HG03045 (cell line): ENCODE data around the gene SLC19A1.
"Not testable (repeated sequence)": the region's sequence is repeated elsewhere in the genome, so short reads cannot be mapped to it uniquely, and the experiment has no call there.

Experiments
- ATAC-seq: cut with Tn5 transposase; IDR thresholded peaks from one replicate; pipeline ENCODE4 v1.9.1; 2021; ENCODE audit warnings: mild to moderate bottlenecking, moderate library complexity; ENCODE audit not compliant: unreplicated experiment

The SLC19A1 gene

DNA sequence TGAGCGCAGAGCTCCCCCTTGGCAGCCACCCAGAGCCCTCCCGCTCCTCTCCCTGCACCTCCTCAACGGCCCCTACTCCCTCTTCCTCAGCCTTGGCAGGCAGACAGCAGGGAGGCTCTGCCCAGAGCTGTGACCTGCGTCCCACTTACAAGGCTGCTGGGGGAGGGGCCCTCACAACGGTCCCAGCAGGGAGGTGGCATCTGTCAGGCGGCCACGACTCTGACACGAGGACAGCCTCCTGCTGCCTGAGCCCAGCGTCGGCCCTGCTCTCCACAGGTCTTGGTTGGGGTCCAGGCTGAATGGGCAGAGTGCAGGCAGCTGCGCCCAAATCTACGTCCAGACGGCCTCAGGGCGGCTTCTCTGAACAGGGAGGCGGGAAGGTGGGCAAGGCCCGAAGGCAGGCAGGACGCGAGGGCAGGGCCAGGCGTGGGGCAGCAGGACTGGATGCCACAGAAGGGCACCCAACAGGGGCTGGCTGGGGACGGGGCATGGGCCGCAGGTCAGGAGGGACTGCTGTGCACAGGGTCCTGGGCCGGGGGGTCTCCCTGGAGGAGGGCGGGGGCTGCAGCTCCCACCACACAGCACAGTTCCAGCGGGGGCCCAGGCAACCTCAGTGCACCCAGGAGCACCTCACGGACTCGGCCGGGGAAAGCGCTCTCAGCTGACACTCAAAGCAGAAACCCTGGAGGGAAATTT, 7.5 kb downstream of the SLC19A1 start:
- no peak for ATAC-seq

DNA sequence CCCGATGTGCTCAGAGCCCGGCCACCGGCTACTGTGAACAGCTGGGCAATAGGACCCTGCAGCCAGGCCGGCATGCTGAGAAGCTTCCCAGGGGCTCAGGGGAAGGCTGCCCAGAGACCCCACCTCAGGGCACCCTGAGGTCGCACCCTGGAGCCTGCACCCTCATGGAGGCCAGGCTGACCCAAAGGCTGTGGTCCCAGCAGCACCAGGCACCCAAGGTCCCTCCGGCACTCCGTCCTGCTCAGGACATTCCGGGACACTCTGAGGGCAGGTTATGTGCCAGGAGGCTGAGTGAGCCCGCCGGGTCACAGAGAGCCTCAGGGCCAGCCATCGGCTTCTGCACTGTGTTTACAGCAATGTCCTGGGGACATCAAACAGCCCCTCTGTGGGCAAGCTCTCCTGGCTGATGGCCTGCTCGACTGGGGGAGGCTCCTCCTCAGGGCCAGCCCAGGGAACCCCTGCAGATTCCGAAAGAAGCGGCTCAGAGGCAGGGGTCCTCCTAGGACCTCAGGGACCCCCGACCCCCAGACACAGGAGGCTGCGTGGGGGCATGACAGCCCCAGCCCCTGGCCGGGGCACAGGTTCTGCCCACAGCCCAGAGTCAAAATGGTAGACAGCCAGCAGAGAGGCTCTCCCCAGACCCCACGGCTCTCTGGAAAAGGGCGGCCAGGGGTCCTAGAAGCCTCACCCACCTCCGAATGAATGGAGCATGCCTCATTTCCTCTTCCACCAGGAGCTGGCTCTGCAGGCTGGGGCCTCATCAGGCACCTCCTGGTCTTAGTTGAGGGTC, 8.2 kb downstream of the SLC19A1 start:
- no peak for ATAC-seq

- no peak for ATAC-seq
Measured at GRCh38 chr21:45533361-45533845, 8.8 kb downstream of the SLC19A1 start.

GRCh38 chr21:45532826-45533360, 9.3 kb downstream of the SLC19A1 start:
- no peak for ATAC-seq

GRCh38 chr21:45531393-45532215, 10.6 kb downstream of the SLC19A1 start:
- ATAC-seq: no peak

DNA sequence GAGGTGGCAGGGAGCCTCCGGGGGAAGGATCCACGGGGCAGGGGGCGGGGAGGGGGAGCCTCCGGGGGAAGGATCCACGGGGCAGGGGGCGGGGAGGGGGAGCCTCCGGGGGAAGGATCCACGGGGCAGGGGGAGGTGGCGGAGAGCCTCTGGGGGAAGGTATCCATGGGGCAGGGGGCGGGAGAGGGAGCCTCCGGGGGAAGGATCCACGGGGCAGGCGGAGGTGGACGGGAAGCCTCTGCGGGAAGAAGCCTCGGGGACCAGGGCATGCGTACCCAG, 11.2 kb downstream of the SLC19A1 start:
- not testable (repeated sequence) for ATAC-seq

DNA sequence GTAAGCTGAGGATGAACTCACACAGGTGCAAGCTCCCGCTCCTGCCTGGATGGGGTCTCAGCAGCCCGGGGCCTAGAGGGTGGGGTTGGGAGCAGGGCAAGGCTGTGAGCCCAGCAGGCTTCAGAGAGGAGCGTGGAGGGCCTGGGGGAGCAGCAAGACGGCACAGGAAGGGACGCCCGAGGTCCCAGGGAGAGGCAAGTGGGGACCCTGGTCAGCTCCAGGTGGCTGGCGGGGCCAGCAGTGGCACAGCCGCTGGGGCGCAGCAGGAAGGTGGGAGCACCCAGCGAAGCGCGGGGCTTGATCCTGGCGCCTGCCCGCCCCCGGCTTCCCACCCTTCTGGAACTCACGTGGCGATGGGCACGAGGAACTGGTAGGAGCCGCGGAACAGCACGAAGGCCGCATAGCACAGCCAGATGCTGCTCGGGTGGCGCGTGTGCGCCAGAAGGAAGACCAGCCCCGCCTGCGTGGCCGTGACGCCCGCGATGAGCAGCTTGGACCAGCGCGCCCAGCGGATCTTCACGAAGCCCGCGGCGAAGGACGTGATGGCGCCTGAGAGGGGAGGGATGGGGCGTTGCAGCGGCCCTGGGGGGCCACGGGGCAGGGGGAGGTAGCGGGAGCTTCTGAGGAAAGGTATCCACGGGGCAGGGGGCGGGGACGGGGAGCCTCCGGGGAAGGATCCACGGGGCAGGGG, 11.7 kb downstream of the SLC19A1 start:
- no peak for ATAC-seq

GRCh38 chr21:45529785-45530422, 12.3 kb downstream of the SLC19A1 start:
- no peak for ATAC-seq

DNA sequence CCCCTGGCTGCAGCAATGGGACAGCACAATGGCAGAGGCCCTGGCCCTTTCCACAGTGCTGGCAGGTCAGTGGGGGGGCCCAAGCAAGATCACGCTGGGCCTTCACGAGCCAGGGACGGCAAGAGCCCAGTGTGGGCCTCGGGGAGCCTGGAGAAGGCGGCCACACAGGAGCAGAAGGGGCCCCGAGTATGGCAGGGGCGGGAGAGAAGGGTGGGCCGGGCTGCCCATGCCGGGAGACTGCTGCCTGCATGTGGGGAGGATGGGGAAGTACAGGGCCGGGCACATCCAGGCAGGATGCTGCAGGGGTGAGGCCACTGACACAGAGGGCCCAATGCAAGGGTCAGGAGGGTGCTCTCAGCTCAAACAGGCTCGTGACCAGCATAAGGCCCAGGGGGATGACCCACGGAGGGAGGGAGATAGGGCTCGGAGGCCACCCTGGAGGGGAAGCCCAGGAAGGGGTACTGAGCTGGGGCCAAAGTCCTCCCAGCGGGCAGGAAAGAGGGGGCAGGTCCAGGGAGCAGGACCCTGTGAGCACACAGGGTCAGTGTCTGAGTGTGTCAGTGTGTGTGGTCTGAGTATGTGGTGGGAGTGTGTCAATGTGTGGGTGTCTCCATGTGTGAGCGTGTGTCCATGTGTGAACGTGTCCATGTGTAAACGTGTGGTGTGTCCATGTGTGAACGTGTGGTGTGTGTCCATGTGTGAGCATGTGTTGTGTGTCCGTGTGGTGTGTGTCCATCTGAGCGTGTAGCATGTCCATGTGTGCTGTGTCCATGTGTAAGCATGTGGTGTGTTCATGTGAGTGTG, 13.1 kb downstream of the SLC19A1 start:
- no peak for ATAC-seq

DNA sequence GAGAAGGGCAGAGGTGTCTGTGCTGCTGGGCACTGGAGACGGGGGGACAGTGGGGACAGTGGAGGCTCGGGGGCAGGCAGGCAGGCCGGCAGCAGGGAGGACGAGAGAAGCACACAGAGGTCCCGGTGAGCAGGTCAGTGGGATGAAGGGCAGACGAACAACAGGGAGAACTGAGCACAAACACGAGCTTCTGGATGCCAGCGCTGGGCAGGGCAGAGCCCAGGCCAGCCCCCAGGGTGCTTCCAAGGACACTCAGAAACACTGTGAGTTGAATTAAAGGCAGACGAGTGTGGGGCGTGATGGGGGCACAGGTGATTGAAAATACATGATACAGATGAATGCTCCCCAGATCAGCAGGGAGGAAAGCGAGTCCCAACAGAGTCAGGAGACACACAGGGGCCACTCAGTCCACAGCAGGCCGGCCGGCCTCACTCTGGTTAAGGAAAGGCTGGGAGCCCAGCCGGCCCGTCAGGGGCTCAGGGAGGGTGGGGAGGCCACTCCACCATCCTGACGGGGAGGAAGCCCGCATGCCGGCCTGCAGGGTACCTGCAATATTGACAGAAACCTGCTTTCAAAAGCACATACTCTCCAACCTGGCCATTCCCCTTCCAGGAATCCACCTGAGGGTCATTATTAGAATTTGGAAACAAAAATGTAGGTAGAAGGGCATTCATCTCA, 14.1 kb downstream of the SLC19A1 start:
- ATAC-seq: no peak

- ATAC-seq: not testable (repeated sequence)
Measured at GRCh38 chr21:45527151-45527999, 14.9 kb downstream of the SLC19A1 start.

DNA sequence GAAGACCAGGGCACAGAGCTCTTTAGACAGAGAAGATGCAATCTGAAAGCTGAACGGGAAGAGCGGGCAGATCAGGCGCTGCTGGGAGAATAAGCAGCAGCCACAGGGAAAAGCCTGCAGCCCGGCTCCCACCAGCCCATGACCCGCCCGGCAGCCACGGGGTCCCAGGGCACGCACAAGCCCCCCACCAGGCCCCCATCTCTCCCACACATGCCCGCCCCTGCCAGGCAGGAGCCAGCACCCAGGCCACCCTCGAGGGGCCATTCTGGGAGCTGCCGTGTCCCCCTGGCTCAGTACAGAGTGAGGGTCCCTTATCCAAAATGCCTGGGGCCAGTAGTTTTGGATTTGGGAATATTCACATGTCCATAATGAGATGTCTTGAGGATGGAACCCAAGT, 16.3 kb downstream of the SLC19A1 start:
- no peak for ATAC-seq

DNA sequence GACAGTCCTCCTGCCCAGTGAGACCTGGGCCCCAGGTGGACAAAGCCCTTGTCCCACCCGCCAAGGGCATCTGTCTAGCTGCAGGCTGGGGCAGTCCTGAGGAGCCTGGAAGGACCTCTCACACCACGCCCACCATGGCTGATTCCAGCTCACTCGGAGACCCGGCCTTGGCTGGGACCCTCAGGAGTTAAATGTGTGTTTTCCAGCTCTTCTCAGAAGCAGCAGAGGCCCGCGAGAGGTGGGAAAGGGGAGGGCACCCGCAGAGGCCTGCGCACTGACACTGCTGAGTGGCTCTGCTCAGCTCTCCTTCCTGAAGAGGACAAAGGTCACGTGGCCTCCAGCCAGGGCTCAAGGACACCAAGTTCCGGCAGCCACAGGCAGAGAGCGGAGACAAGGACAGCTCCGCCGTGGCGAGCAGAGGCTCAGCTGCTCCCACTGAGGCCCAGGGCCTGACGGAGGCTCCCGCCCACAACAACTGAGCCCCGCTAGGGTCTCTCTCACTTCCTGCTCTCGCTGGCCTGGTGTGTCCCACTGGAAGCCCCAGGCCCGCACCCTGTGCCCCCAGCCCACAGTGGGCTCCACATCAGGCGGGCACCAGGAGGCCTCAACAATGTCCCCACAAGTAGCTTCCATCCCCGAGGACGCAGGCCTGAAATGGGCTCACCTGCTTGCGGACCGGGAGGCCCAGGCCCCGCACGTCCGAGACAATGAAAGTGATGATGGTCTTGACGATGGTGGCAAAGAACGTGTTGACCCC, 16.9 kb downstream of the SLC19A1 start:
- ATAC-seq: no peak

GRCh38 chr21:45524756-45525152, 17.5 kb downstream of the SLC19A1 start:
- ATAC-seq: no peak

- no peak for ATAC-seq
Measured at GRCh38 chr21:45523411-45524101, 18.7 kb downstream of the SLC19A1 start.

DNA sequence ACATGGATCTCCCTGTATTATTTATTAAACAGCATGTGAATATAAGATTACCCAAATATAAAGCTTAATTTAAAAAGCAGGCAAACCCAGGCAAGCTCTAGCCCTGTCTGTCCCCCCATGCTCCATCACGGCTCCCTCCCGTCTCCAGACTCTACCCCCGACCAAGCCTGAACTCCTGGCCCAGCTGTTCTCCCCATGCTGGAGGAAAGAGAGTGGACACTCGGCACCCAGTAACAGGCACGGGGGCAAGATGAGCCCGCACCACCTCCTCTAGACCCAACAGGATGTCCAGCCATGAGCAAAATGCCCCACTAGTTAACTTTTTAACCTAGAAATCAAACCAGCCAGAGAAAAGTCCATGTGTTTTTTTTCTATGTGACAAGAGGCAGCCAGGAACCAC, 19.3 kb downstream of the SLC19A1 start:
- ATAC-seq: no peak

DNA sequence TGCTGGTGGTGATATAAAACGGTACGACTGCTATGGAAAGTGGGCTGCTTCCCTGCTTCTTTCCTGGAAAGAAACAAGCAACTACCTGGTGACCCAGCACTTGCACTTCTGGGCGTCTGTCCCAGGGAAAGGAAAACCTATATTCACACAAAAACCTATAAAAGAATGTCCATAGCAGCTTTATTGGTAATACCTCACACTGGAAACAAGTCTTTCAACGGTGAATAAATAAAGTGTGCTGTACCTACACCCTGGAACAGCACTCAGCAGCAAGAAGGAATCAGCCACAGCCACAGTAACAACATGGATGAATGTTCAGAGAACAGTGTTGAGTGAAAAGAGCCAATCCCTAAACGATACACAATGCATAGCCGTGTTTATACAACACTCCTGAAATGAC, 19.9 kb downstream of the SLC19A1 start:
- no peak for ATAC-seq
